Mesodermal cell (in vitro differentiated cells): Measurements from ENCODE around the gene SLC12A2.

Experiments
- H3K27ac ChIP-seq: 2 replicates; pipeline ENCODE4 v1.7.0; 2013; ENCODE audit warnings: mild to moderate bottlenecking, low read depth, low read length, moderate library complexity; ENCODE audit not compliant: severe bottlenecking
- H3K36me3 ChIP-seq: 2 replicates; pipeline ENCODE4 v1.7.1; 2013; ENCODE audit warnings: mild to moderate bottlenecking, low read length, moderate library complexity; ENCODE audit not compliant: control insufficient read depth, insufficient read depth
- H3K4me1 ChIP-seq: one replicate; pipeline ENCODE4 v1.7.1; 2013; ENCODE audit warnings: mild to moderate bottlenecking, low read length; ENCODE audit not compliant: insufficient read depth, control insufficient read depth, poor library complexity, severe bottlenecking
- H3K4me3 ChIP-seq: 2 replicates; pipeline ENCODE4 v1.7.0; 2013; ENCODE audit warnings: low read length, control low read depth, mild to moderate bottlenecking; ENCODE audit not compliant: insufficient read depth, poor library complexity, severe bottlenecking; ENCODE audit errors: extremely low read depth
- H3K9me3 ChIP-seq: 2 replicates; pipeline ENCODE4 v1.7.1; 2013; ENCODE audit warnings: mild to moderate bottlenecking, low read length, moderate library complexity; ENCODE audit not compliant: control insufficient read depth
- WGBS, 2 experiments: methylation state at CpG; one replicate each; pipeline ENCODE4 v1.1.5; 2013; ENCODE audit warnings: missing lambda C conversion rate in 2 of 2; ENCODE audit not compliant: insufficient coverage in 2 of 2; 5-methylcytosine and 5-hydroxymethylcytosine counted together

Gene SLC12A2

DNA sequence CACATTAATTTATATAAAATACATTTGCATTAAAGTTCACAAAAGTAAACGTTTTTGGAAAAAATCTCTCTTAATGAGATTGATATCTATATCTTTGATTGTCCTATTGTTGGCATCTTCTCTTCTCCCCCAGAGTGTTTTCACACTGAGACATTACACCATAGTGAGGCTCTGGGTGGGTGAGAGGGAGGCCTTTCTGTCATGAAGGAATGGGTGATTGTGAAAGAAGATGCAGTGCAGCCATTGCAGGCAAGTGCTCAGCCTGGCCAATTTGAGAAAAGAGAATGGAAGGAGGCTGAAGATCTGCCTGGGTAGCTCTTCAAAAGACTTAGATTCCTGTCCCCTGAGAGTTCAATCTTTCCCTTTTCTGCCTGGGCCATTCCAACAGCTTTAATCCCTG lies 140.8 kb downstream of the SLC12A2 start:
- WGBS, 2 experiments, result no CpG with 5 or more reads among the region's 1 CpG
- Histone ChIP-seq H3K27ac (no peak overlapping the region), H3K36me3 (no peaks in the 10 kb centered on the region), H3K4me3 (no peak overlapping the region), H3K9me3 (no peaks in the 10 kb centered on the region), H3K4me1 (peaks cover 6% of the 10 kb centered on the region)

DNA sequence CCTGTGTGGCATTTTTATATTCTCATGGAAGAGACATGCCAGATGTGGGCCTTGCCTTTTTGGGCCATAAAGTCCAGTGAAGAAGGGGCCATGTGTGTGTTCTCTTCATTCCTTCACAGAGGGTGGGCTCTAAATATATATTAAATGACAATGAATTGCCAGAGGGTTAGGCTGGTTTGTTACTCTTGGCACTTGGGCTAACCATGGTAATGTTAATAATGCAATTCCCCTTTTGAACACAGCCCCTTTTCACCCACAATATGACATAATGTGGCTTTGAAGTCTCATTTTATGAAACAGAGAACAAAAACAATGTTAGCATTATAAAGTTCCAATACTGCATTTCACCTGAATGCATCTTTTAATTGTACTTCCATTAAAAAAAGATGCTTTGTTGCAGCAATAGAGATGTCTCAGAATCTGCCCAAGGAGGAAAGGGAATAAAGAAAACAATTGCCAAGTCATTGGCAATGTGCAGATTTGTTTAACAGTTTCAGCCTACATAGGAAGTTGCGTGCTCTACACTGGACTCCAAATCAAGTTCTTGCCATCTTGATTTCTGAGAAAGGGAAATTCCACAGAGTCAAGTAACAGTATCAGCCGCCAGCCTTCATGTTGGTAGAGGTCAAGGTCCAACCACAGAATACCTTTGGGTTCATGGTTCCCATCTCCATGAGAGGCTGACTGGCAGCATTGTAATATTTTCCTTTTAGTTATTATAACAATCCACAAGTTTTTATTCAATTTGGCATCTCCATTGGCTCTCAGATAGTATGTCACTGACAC lies 141.9 kb downstream of the SLC12A2 start:
- H3K4me3 ChIP-seq, result no peak overlapping the region
- H3K9me3 ChIP-seq, result no peaks in the 10 kb centered on the region
- no peak overlapping the region for H3K27ac ChIP-seq
- H3K4me1 ChIP-seq, result peaks cover 6% of the 10 kb centered on the region
- H3K36me3 ChIP-seq, result no peaks in the 10 kb centered on the region
- 93 to 100% methylated on average over 1 to 2 of the region's 2 CpGs for WGBS, 2 experiments

DNA sequence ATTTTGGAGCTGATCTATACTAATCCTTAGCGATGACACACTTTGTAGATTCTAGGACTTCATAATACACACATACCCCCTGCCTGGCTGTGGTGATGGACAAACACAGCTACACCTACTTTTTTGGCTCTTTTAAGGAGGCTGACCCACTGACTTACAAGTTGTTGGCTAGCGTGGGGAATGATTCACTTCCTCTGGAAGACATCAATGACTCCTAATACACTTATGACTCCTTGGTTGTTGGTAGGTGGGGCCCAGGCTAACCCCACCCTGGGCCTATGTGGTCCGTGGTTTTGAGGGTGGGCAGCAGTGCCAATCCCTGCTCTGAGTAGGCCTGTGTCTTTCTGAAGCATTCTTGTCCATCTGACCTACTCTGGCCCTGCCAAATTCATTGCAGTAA lies 144.4 kb downstream of the SLC12A2 start:
- 78 to 94% methylated on average over 2 of the region's 3 CpGs for WGBS, 2 experiments
- H3K36me3 ChIP-seq, result no peaks in the 10 kb centered on the region
- no peak overlapping the region for H3K4me3 ChIP-seq
- H3K27ac ChIP-seq, result no peak overlapping the region
- no peaks in the 10 kb centered on the region for H3K9me3 ChIP-seq
- peaks cover 6% of the 10 kb centered on the region for H3K4me1 ChIP-seq

DNA sequence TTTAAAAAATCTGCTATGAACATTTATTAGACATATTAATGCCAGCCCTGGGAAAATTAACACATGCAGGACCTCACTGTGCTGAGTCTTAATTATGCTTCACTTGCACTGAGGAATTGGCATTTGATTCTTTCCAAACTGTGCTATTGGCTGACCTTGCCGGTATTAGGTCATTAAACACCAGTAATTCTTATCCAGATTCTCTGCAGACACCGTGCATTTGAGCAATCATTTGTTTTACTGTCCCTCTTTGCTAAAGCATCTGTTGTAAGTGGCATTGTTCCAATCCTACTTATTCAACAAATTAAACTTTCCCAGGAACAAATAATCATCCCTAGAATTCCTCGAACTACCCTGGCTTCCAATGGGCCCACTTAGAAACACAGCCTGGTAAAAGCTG lies 145.0 kb downstream of the SLC12A2 start:
- WGBS, 2 experiments, result 94% methylated on average over 2 of the region's 3 CpGs
- H3K27ac ChIP-seq, result no peak overlapping the region
- H3K4me3 ChIP-seq, result no peak overlapping the region
- H3K4me1 ChIP-seq, result peaks cover 6% of the 10 kb centered on the region
- H3K9me3 ChIP-seq, result no peaks in the 10 kb centered on the region
- no peaks in the 10 kb centered on the region for H3K36me3 ChIP-seq

DNA sequence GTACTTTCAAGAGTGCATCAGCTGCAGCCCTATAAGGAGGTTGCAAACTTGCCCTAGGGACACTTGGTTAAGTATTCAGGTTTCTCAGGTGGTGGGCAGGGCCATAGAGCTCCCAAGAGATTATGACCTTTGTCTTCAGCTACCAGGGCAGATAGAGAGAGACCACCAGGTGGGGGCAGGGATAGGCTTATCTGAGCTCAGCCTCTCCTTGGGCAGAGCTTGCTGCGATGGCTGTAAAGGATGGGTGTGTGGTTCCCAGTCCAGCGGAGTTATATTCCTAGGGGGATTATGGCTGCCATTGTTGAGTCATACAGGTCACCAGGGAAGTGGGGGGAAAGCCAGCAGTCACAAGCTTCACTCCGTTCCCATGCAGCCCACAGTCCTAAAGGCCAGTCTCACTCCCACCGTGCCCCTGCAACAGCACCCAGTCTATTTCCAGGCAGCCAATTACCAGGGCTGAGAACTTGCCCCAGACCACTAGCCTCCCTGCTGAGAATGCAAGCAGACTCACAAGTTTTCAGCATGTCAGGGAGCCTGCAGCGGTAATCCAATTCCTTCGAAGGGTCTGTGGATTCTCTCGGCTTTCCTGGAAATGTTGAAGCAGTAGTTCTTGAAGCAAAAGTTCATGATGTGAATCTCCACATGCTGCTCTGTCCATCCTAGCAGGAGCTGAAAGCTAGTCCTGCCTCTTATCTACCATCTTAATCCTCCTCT lies 151.5 kb downstream of the SLC12A2 start:
- no peak overlapping the region for H3K27ac ChIP-seq
- no peaks in the 10 kb centered on the region for H3K36me3 ChIP-seq
- no peaks in the 10 kb centered on the region for H3K4me1 ChIP-seq
- WGBS, 2 experiments, result 91 to 94% methylated on average over 4 to 5 of the region's 7 CpGs
- no peak overlapping the region for H3K4me3 ChIP-seq
- no peaks in the 10 kb centered on the region for H3K9me3 ChIP-seq

DNA sequence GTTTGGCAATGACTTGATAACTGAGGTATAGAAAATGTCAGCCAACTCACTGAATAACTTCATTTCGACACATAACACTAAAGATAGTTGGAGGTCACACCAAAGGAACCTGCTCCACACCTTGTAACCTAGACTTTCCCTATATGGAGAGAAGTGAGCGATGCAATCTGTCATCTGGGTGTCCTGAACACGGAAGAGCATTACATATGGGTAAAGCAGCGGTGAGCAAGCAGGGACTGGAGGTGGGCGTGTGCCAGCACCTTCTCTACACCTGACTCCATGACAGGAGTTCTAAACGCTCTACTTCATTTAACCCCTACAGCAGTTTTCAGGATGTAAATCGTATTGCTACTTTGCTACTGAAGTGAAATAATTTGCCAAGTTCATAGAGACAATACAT lies 152.8 kb downstream of the SLC12A2 start:
- Histone ChIP-seq H3K27ac (no peak overlapping the region), H3K36me3 (no peaks in the 10 kb centered on the region), H3K9me3 (no peaks in the 10 kb centered on the region), H3K4me1 (no peaks in the 10 kb centered on the region), H3K4me3 (no peak overlapping the region)
- WGBS, 2 experiments, result 87 to 91% methylated on average over 3 to 4 of the region's 7 CpGs

DNA sequence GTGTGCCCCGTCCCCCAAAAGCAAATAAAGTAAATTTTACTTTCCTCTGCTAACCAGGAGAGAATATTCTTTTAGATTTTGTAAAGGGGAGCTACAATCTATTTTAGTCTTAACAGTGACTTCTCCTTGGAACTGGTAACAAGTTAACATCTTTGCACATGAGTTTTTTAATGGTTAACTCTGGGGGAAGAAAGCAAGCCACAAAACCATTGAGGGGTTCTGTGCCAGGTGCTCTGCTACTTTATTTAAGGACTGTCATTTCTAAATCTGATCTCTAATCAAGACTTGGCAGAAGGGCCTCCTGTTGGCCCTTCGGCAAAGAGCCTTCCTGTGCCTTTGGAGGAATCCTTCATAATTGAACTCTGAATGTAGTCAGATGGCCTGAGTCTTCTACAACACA lies 153.4 kb downstream of the SLC12A2 start:
- Histone ChIP-seq H3K4me1 (no peaks in the 10 kb centered on the region), H3K36me3 (no peaks in the 10 kb centered on the region), H3K4me3 (no peak overlapping the region), H3K27ac (no peak overlapping the region), H3K9me3 (no peaks in the 10 kb centered on the region)
- 100% methylated on average over 1 of the region's 2 CpGs; no CpG with 5 or more reads in 1 of the 2 experiments for WGBS, 2 experiments

DNA sequence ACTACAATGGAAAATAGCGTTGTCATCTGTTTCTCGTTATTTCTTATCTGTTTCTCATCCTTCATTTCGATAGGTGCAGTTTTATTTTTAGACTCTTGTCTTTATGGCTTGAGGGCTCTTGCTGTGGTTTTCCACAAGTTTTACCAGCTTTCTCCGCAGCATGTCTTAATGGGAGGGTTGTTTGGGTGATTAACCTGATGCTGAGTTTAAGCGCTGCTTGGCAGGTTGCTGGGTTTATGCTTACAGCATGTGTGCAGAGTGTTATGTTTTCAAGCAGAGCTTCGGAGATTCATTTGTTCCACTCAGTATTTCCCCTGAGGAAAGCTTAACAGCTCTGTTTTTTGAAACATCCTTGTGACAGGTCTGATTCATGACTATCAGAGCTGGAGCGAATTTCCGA lies 154.0 kb downstream of the SLC12A2 start:
- 92 to 97% methylated on average over 3 to 7 of the region's 8 CpGs for WGBS, 2 experiments
- no peak overlapping the region for H3K27ac ChIP-seq
- H3K36me3 ChIP-seq, result no peaks in the 10 kb centered on the region
- no peaks in the 10 kb centered on the region for H3K4me1 ChIP-seq
- no peak overlapping the region for H3K4me3 ChIP-seq
- no peaks in the 10 kb centered on the region for H3K9me3 ChIP-seq
